ENCODE results near the gene CRABP1.

DNA sequence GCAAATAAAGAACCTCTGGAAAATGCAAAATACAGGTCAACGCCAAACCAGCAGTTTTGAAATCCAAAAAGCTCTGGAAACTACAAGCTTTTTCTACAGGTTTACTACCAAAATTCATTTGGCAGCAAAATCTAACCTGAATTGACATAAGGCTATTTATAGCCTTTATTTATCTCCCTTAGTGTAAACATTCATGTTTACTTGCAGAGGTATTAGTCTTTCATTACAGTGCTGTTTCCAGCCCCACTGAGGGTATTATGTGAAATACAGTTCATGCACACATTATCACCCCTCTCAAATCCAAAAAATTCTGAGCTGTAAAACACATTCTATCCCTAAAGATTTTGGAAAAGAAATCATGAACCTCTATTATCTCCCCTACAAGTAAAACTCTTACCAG lies 47.9 kb upstream of the CRABP1 start:
- TF ChIP-seq ZFP3 (tag by site-specific recombination; IDR thresholded peaks at IDR 0.05; ENCODE audit: low read depth) = no peak
- TF ChIP-seq ZNF175 (tag by site-specific recombination; IDR thresholded peaks at IDR 0.05) = no peak
- no peak for TF ChIP-seq ZNF664 (tag by site-specific recombination; IDR thresholded peaks at IDR 0.05)
- TF ChIP-seq ZNF560 (tag by site-specific recombination; IDR thresholded peaks at IDR 0.05; ENCODE audit: borderline replicate concordance) = no peak
- TF ChIP-seq, protein P1, sequence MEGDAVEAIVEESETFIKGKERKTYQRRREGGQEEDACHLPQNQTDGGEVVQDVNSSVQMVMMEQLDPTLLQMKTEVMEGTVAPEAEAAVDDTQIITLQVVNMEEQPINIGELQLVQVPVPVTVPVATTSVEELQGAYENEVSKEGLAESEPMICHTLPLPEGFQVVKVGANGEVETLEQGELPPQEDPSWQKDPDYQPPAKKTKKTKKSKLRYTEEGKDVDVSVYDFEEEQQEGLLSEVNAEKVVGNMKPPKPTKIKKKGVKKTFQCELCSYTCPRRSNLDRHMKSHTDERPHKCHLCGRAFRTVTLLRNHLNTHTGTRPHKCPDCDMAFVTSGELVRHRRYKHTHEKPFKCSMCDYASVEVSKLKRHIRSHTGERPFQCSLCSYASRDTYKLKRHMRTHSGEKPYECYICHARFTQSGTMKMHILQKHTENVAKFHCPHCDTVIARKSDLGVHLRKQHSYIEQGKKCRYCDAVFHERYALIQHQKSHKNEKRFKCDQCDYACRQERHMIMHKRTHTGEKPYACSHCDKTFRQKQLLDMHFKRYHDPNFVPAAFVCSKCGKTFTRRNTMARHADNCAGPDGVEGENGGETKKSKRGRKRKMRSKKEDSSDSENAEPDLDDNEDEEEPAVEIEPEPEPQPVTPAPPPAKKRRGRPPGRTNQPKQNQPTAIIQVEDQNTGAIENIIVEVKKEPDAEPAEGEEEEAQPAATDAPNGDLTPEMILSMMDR (tag by site-specific recombination; IDR thresholded peaks at IDR 0.05) = no peak
- TF ChIP-seq ZNF248 (tag by site-specific recombination; IDR thresholded peaks at IDR 0.05) = no peak

Measured in HEK293 (cell line).